OCI-LY1 (cell line): ENCODE data around the gene MFAP2.

ENCODE experiments used
- H2AFZ ChIP-seq: fragments of 200-600 bp; sonication (generic), shearing (Covaris generic); 2 replicates; pipeline ENCODE4 v1.6.0; 2014; ENCODE audit warnings: antibody characterized with exemption, mild to moderate bottlenecking, low read length
- H3F3A ChIP-seq: fragments of 200-600 bp; sonication (generic), shearing (Covaris generic); 2 replicates; pipeline ENCODE4 v1.6.0; 2014; ENCODE audit warnings: mild to moderate bottlenecking, antibody characterized with exemption, low read length, moderate library complexity; ENCODE audit not compliant: insufficient read depth
- H3K27ac ChIP-seq: fragments of 200-600 bp; sonication (generic); 2 replicates; pipeline ENCODE4 v1.5.1; 2014; ENCODE audit warnings: low read length, mixed run types, mild to moderate bottlenecking, low read depth; ENCODE audit not compliant: poor library complexity, severe bottlenecking
- H3K27me3 ChIP-seq: fragments of 200-600 bp; sonication (generic); 2 replicates; pipeline ENCODE4 v1.6.0; 2014; ENCODE audit warnings: antibody characterized with exemption, mild to moderate bottlenecking, low read length, moderate library complexity; ENCODE audit not compliant: insufficient read depth
- H3K36me3 ChIP-seq: fragments of 200-600 bp; sonication (generic); 2 replicates; pipeline ENCODE4 v1.6.1; 2014; ENCODE audit warnings: mild to moderate bottlenecking, antibody characterized with exemption, low read length, moderate library complexity, mixed read lengths; ENCODE audit not compliant: insufficient read depth
- H3K4me1 ChIP-seq: fragments of 200-600 bp; sonication (generic); 2 replicates; pipeline ENCODE4 v1.5.1; 2014; ENCODE audit warnings: mild to moderate bottlenecking, low read length, moderate library complexity; ENCODE audit not compliant: insufficient read depth, severe bottlenecking
- H3K4me2 ChIP-seq: fragments of 200-600 bp; sonication (generic), shearing (Covaris generic); 2 replicates; pipeline ENCODE4 v1.6.1; 2014; ENCODE audit warnings: low read length
- H3K4me3 ChIP-seq: fragments of 200-600 bp; sonication (generic); 2 replicates; pipeline ENCODE4 v1.5.1; 2014; ENCODE audit warnings: low read length, low read depth, mild to moderate bottlenecking, mixed read lengths; ENCODE audit not compliant: poor library complexity, severe bottlenecking
- H3K79me2 ChIP-seq: fragments of 200-600 bp; shearing (Covaris generic); 2 replicates; pipeline ENCODE4 v1.6.1; 2016; ENCODE audit warnings: mixed run types, low read length, mixed read lengths; ENCODE audit not compliant: insufficient read depth
- H3K9ac ChIP-seq: fragments of 200-600 bp; sonication (generic), shearing (Covaris generic); 2 replicates; pipeline ENCODE4 v1.6.1; 2014; ENCODE audit warnings: mild to moderate bottlenecking, low read length, mixed read lengths
- H3K9me2 ChIP-seq: fragments of 200-600 bp; sonication (generic), shearing (Covaris generic); 2 replicates; pipeline ENCODE4 v1.6.1; 2014; ENCODE audit warnings: low read depth, mild to moderate bottlenecking, low read length, mixed read lengths
- H3K9me3 ChIP-seq: fragments of 200-600 bp; shearing (Covaris generic); 2 replicates; pipeline ENCODE4 v1.6.1; 2014; ENCODE audit warnings: low read length, mixed read lengths
- H4K20me1 ChIP-seq: fragments of 200-600 bp; sonication (generic), shearing (Covaris generic); 2 replicates; pipeline ENCODE4 v1.6.0; 2016; ENCODE audit warnings: mild to moderate bottlenecking, low read length; ENCODE audit not compliant: insufficient read depth
- CTCF ChIP-seq: fragments of 200-600 bp; sonication (generic), shearing (Covaris generic); IDR thresholded peaks from 2 replicates; pipeline ENCODE4 v1.5.1; 2017; ENCODE audit warnings: mild to moderate bottlenecking, antibody characterized with exemption, low read length, moderate library complexity, mixed read lengths
- EZH2 ChIP-seq: fragments of 200-600 bp; sonication (generic), shearing (Covaris generic); IDR thresholded peaks from 2 replicates; pipeline ENCODE4 v1.8.0; 2017; ENCODE audit warnings: borderline replicate concordance, mixed run types, mild to moderate bottlenecking, antibody characterized with exemption, low read length, moderate library complexity, mixed read lengths

Gene MFAP2

GRCh38 chr1:16976966-16977365, 3.5 kb downstream of the MFAP2 start:
- H3K36me3 ChIP-seq = no peaks in the 10 kb centered on the region
- H2AFZ ChIP-seq = no peak overlapping the region
- TF ChIP-seq EZH2 = no peak
- TF ChIP-seq CTCF = no peak
- no peaks in the 10 kb centered on the region for H3K9me3 ChIP-seq
- H3K4me3 ChIP-seq = no peak overlapping the region
- H3K27ac ChIP-seq = no peak overlapping the region
- H3F3A ChIP-seq = no peaks in the 10 kb centered on the region
- H3K9me2 ChIP-seq = no peaks in the 10 kb centered on the region
- no peak overlapping the region for H3K4me2 ChIP-seq
- H3K9ac ChIP-seq = no peak overlapping the region
- H3K79me2 ChIP-seq = no peaks in the 10 kb centered on the region
- H3K27me3 ChIP-seq = peaks cover 4% of the 10 kb centered on the region; the same call in 1 of the 2 replicates
- H4K20me1 ChIP-seq = no peaks in the 10 kb centered on the region
- no peaks in the 10 kb centered on the region for H3K4me1 ChIP-seq

GRCh38 chr1:16975838-16976237, 4.6 kb downstream of the MFAP2 start:
- TF ChIP-seq CTCF (no peak), EZH2 (no peak)
- Histone ChIP-seq H2AFZ (no peak overlapping the region), H3F3A (no peaks in the 10 kb centered on the region), H3K27me3 (peaks cover 4% of the 10 kb centered on the region; the same call in 1 of the 2 replicates), H3K4me1 (no peaks in the 10 kb centered on the region), H3K36me3 (no peaks in the 10 kb centered on the region), H3K4me2 (no peak overlapping the region), H4K20me1 (no peaks in the 10 kb centered on the region), H3K79me2 (no peaks in the 10 kb centered on the region), H3K9ac (no peak overlapping the region), H3K27ac (no peak overlapping the region), H3K9me2 (no peaks in the 10 kb centered on the region), H3K4me3 (no peak overlapping the region), H3K9me3 (no peaks in the 10 kb centered on the region)

GRCh38 chr1:16975211-16975610, 5.2 kb downstream of the MFAP2 start:
- H3K79me2 ChIP-seq = no peaks in the 10 kb centered on the region
- no peaks in the 10 kb centered on the region for H3K9me3 ChIP-seq
- H3K27ac ChIP-seq = no peak overlapping the region
- H3K9ac ChIP-seq = no peak overlapping the region
- no peaks in the 10 kb centered on the region for H3F3A ChIP-seq
- H3K9me2 ChIP-seq = no peaks in the 10 kb centered on the region
- no peaks in the 10 kb centered on the region for H4K20me1 ChIP-seq
- H3K36me3 ChIP-seq = no peaks in the 10 kb centered on the region
- H2AFZ ChIP-seq = no peak overlapping the region
- no peak overlapping the region for H3K4me3 ChIP-seq
- H3K27me3 ChIP-seq = peaks cover 4% of the 10 kb centered on the region; the same call in 1 of the 2 replicates
- no peaks in the 10 kb centered on the region for H3K4me1 ChIP-seq
- no peak overlapping the region for H3K4me2 ChIP-seq
- no peak for TF ChIP-seq EZH2
- no peak for TF ChIP-seq CTCF
